Memory B cell (primary cell): ENCODE data around the gene CYP2B6.
"Not testable (repeated sequence)": the region's sequence is repeated elsewhere in the genome, so short reads cannot be mapped to it uniquely, and the experiment has no call there.

Experiments used
- ATAC-seq: fragments of 150-1000 bp; cut with Tn5 transposase; 2 replicates; pipeline ENCODE4 v1.10.0; 2021; ENCODE audit warnings: low read depth, mild to moderate bottlenecking, moderate library complexity
- DNase-seq, 2 donors: peaks; one replicate each; pipeline ENCODE4 v3.0.0; 2022; ENCODE audit warnings: low spot score in 2 of 2
- H3K27ac Mint-ChIP-seq: one replicate; pipeline ENCODE4 v1.8.0; 2022; ENCODE audit warnings: mild to moderate bottlenecking, moderate library complexity, mixed read lengths
- H3K27me3 Mint-ChIP-seq: one replicate; pipeline ENCODE4 v1.8.0; 2022; ENCODE audit warnings: mixed read lengths
- H3K36me3 Mint-ChIP-seq: one replicate; pipeline ENCODE4 v1.8.0; 2022; ENCODE audit warnings: mild to moderate bottlenecking, mixed read lengths
- H3K4me1 Mint-ChIP-seq: one replicate; pipeline ENCODE4 v1.8.0; 2022; ENCODE audit warnings: mixed read lengths
- H3K4me3 Mint-ChIP-seq: one replicate; pipeline ENCODE4 v1.8.0; 2022; ENCODE audit warnings: mild to moderate bottlenecking, moderate library complexity, mixed read lengths
- H3K9me3 Mint-ChIP-seq: one replicate; pipeline ENCODE4 v1.8.0; 2022; ENCODE audit warnings: mixed read lengths

Gene CYP2B6

DNA sequence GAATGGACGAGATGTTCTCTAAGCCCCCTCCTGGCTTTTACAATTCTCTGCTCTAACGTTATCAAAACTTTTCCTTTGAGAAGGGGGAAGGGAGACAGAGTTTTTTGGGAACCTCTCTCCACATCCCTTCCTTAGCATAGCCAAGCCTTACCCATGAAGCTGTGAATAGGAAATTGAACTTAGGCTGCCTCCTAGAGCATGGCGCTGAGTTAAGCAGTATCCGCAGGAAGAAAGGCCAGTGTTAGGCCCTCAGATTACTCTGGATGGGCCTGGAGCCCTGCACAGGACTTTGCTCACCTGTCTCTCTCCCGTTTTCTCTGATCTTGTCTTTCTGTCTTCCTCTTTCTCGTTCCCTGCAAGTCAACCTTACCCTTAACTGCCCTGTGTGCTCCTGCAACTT lies 39.6 kb downstream of the CYP2B6 start:
- H3K4me1 Mint-ChIP-seq, result no peaks in the 10 kb centered on the region
- peaks cover 3% of the 10 kb centered on the region for H3K36me3 Mint-ChIP-seq
- peaks cover 26% of the 10 kb centered on the region for H3K27me3 Mint-ChIP-seq
- H3K4me3 Mint-ChIP-seq, result no peak overlapping the region
- no peak for ATAC-seq
- no peak for DNase-seq
- no peak overlapping the region for H3K27ac Mint-ChIP-seq
- peaks cover 5% of the 10 kb centered on the region for H3K9me3 Mint-ChIP-seq

DNA sequence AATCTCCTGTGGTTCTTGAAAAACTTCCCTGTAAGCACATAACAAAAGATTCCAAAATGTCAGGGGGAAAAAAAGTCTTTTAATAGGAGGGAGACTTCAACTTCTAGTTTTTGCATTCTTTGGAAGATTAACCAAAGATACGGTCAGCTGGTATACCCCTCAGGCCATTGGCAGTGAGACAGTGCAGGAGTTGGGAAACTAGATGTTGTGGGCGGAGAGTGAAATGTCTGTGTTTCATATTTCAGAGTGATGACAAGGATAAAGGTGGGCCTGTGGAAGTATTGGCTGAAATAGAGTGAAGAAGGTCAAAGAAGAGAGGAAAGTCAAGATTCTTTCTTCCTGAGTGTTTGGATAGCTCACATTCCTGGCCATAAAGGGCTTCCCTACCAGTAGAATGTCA lies 40.8 kb downstream of the CYP2B6 start:
- Mint-ChIP-seq H3K36me3 (peaks cover 3% of the 10 kb centered on the region), H3K27ac (no peak overlapping the region), H3K9me3 (peaks cover 6% of the 10 kb centered on the region), H3K4me3 (no peak overlapping the region), H3K4me1 (no peaks in the 10 kb centered on the region), H3K27me3 (peaks cover 17% of the 10 kb centered on the region)
- ATAC-seq (no peak), DNase-seq (no peak)

DNA sequence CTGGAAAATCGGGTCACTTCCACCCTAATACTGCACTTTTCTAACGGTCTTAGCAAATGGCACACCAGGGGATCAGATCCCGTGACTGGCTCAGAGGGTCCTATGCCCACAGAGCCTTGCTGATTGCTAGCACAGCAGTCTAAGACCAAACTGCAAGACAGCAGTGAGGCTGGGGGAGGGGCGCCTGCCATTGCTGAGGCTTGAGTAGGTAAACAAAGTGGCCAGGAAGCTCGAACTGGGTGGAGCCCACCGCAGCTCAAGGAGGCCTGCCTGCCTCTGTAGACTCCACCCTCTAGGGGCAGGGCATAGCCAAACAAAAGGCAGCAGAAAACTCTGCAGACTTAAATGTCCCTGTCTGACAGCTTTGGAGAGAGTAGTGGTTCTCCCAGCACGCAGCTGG lies 42.2 kb downstream of the CYP2B6 start:
- H3K36me3 Mint-ChIP-seq, H3K4me3 Mint-ChIP-seq, ATAC-seq, H3K4me1 Mint-ChIP-seq, H3K27ac Mint-ChIP-seq, DNase-seq, H3K9me3 Mint-ChIP-seq: not testable (repeated sequence)
- peaks cover 14% of the 10 kb centered on the region for H3K27me3 Mint-ChIP-seq

DNA sequence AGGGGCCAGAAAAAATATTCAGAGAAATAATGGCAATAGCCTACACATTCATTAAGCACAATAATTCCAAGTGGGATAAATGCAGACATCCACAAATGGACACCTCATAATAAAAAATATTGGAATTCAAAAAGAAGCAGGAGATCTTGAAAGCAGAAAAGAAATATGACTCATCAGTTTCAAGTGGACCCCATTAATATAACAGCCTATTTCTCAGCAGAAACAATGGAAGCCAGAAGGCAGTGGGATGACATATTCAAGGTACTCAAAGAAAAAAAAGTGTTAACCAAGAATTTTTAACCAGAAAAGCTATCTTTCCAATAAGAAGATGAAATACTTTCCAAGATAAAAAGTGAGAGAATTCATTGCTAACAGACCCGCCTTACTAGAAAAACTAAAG lies 48.7 kb downstream of the CYP2B6 start:
- H3K4me3 Mint-ChIP-seq, result no peak overlapping the region
- H3K36me3 Mint-ChIP-seq, result no peaks in the 10 kb centered on the region
- H3K4me1 Mint-ChIP-seq, result no peaks in the 10 kb centered on the region
- H3K27me3 Mint-ChIP-seq, result peaks cover 2% of the 10 kb centered on the region
- DNase-seq, result no peak
- peaks cover 8% of the 10 kb centered on the region for H3K9me3 Mint-ChIP-seq
- no peak for ATAC-seq
- H3K27ac Mint-ChIP-seq, result no peak overlapping the region

DNA sequence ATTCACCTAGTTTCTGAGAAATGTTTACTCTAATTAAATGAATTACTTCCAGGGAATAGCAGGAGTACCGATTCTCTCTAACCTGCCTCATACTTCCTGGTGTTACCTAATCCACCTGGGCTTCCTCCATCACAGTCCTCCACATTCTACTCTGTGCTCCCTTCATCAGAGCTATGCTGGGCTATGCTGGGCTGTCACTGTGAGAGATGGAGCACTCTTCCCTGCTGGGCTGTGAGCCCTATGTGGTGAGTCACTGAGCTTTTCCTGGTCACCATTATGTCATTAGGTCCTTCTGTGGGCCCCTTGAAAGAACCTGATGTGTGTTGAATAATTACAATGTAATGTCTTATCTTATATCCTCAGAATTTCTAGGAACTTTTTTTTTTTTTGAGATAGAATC lies 54.0 kb downstream of the CYP2B6 start:
- H3K9me3 Mint-ChIP-seq, ATAC-seq, H3K36me3 Mint-ChIP-seq, H3K4me3 Mint-ChIP-seq, DNase-seq, H3K4me1 Mint-ChIP-seq, H3K27ac Mint-ChIP-seq: not testable (repeated sequence)
- peaks cover 17% of the 10 kb centered on the region for H3K27me3 Mint-ChIP-seq

DNA sequence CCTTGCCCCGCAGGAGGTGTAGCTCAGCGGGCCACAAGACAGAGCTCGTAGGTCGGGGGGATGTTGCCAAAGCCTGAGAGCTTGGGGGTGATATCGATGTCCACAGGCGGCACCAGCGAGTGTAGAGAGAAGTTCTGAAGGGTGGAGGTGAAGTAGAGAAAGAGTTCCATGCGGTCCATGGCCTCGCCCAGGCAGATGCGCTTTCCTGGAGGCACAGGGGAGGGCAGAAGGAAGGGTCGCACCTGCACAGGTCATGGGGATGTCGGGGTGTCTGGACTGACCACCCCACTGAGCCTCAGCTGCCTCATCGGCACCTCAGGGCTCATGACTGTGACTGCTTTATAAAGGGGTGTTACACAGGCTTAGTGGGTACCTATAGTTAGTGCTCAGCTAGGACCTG lies 59.3 kb downstream of the CYP2B6 start:
- H3K4me1 Mint-ChIP-seq, result no peaks in the 10 kb centered on the region
- no peak overlapping the region for H3K27ac Mint-ChIP-seq
- H3K9me3 Mint-ChIP-seq, result no peaks in the 10 kb centered on the region
- DNase-seq (no peak), ATAC-seq (no peak)
- H3K36me3 Mint-ChIP-seq, result no peaks in the 10 kb centered on the region
- H3K27me3 Mint-ChIP-seq, result peaks cover 29% of the 10 kb centered on the region
- H3K4me3 Mint-ChIP-seq, result no peak overlapping the region

DNA sequence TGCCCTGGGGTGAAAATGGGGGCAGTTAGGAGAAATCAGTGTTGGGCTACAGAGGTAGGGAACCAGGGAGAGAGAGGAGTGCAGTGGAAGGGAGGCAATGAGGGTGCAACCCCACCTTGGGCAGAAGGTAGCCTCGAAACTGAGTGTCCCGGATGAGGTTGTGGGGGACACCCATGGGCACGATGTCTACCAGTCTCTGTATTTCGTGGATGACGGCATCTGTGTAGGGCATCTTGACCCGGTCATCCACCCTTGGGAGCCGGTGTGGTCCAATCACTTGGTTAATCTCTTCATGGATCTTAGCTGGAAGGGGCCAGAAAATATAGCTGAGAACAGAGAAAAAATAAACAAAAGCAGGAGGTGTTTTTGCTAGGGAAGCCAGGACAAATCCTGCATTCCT lies 61.1 kb downstream of the CYP2B6 start:
- not testable (repeated sequence) for H3K9me3 Mint-ChIP-seq, H3K4me1 Mint-ChIP-seq, H3K36me3 Mint-ChIP-seq, DNase-seq, H3K4me3 Mint-ChIP-seq, ATAC-seq, H3K27ac Mint-ChIP-seq
- peaks cover 29% of the 10 kb centered on the region for H3K27me3 Mint-ChIP-seq

DNA sequence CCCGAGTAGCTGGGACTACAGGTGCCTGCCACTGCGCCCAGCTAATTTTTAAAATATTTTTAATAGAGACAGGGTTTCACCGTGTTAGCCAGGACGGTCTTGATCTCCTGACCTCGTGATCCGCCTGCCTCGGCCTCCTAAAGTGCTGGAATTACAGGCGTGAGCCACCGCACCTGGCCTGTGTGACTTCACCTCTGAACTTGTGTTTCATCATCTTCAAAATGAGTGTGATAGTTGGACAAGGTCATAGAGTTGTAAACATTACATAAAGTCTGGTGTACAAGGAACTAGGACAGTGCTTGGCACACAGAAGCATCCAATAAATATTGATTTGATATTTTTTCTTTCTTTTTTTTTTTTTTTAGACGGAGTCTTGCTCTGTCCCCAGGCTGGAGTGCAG lies 62.2 kb downstream of the CYP2B6 start:
- not testable (repeated sequence) for ATAC-seq, H3K27ac Mint-ChIP-seq, H3K4me1 Mint-ChIP-seq, H3K4me3 Mint-ChIP-seq, H3K9me3 Mint-ChIP-seq, DNase-seq, H3K36me3 Mint-ChIP-seq
- H3K27me3 Mint-ChIP-seq, result peaks cover 27% of the 10 kb centered on the region

DNA sequence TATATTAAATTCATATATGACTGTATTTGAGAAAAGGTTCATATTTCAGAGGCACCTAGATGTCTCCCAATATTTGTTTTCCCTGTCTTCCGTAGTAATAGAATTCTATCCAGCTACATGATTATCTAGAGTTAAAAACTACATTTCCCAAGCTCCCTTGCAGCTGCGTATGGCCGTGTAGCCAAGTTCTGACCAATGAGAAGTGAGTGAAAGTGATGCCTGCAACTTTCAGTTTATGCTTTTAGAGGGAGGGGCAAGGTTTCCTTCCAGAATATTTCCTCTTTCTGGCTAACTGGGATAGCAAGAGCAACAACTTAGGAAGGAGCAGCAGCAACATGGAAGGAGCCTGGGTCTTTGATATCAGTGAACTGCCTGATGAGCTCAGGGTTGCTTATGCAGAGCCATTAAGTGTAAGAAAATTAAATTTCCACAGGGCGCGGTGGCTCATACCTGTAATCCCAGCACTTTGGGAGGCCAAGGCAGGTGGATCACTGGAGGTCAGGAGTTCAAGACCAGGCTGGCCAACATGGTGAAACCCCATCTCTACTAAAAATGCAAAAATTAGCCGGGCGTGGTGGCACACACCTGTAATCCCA lies 74.0 kb downstream of the CYP2B6 start:
- Mint-ChIP-seq H3K4me1 (peaks cover 3% of the 10 kb centered on the region), H3K27ac (no peak overlapping the region), H3K4me3 (no peak overlapping the region), H3K27me3 (peaks cover 17% of the 10 kb centered on the region), H3K36me3 (no peaks in the 10 kb centered on the region), H3K9me3 (peaks cover 1% of the 10 kb centered on the region)
- no peak for ATAC-seq
- DNase-seq, result no peak
